Measurements from ENCODE around the gene APOE. TPM values are rescaled to one million over a fixed set of nuclear protein-coding genes. Genes with fewer than 3 reads are reported as not detected.
"Not testable (repeated sequence)": the region's sequence is repeated elsewhere in the genome, so short reads cannot be mapped to it uniquely, and the experiment has no call there.

Gene APOE
- total RNA-seq, 1 donor from 2014 or later, result 77.0 TPM

GRCh38 chr19:44908074-44908835 lies 2.7 kb downstream of the APOE start:
- no peak for FAIRE-seq
- no peak for DNase-seq (ENCODE audit: low spot score in 2 of 2)

- FAIRE-seq (no peak), DNase-seq (ENCODE audit: low spot score in 2 of 2) (no peak)
Observed at GRCh38 chr19:44908836-44909261, 3.3 kb downstream of the APOE start.

DNA sequence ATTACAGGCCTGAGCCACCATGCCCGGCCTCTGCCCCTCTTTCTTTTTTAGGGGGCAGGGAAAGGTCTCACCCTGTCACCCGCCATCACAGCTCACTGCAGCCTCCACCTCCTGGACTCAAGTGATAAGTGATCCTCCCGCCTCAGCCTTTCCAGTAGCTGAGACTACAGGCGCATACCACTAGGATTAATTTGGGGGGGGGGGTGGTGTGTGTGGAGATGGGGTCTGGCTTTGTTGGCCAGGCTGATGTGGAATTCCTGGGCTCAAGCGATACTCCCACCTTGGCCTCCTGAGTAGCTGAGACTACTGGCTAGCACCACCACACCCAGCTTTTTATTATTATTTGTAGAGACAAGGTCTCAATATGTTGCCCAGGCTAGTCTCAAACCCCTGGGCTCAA lies 4.2 kb downstream of the APOE start:
- DNase-seq (ENCODE audit: low spot score in 2 of 2), result no peak
- no peak for FAIRE-seq

GRCh38 chr19:44911896-44912295 lies 6.3 kb downstream of the APOE start:
- FAIRE-seq; DNase-seq (ENCODE audit: low spot score in 2 of 2): not testable (repeated sequence)

GRCh38 chr19:44912854-44913253 lies 7.3 kb downstream of the APOE start:
- no peak for FAIRE-seq

DNA sequence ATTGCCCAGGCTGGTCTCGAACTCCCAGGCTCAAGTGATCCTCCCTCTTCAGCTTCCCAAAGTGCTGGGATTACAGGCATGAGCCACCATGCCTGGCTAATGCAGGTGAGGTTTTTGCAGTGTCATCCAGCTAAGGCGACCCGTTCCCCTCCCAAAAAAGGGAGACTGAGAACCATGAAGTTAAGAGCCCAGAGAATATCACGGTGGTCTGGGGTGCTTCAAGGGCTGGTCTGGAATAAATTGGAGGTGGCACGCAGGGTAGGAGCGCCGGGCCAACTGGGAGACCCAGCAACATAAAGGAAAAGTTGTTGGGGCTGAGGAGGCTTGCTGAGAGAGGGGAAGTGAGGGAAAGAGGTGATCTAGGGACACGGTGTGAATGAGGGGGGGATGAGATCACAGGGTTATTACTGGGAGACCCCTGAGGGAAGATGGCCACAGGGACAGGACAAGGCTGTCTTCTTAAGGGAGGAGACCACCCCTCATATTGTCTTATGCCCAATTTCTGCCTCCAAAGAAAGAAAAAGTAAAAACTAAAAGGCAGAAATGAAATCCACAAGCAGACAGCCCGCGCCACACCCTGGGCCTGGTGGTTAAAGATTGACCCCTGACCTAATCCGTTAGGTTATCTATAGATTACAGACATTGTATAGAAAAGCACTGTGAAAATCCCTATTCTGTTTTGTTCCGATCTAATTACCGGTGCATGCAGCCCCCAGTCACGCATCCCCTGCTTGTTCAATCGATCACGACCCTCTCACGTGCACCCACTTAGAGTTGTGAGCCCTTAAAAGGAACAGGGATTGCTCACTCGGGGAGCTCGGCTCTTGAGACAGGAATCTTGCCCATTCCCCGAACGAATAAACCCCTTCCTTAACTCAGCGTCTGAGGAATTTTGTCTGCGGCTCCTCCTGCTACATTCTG lies 8.2 kb downstream of the APOE start:
- DNase-seq (ENCODE audit: low spot score in 2 of 2); FAIRE-seq: not testable (repeated sequence)

More at GRCh38 chr19:44912854-44913253, 7.3 kb downstream of the APOE start:
- DNase-seq (ENCODE audit: low spot score in 2 of 2), result peak; percentile 58 to 75

DNA sequence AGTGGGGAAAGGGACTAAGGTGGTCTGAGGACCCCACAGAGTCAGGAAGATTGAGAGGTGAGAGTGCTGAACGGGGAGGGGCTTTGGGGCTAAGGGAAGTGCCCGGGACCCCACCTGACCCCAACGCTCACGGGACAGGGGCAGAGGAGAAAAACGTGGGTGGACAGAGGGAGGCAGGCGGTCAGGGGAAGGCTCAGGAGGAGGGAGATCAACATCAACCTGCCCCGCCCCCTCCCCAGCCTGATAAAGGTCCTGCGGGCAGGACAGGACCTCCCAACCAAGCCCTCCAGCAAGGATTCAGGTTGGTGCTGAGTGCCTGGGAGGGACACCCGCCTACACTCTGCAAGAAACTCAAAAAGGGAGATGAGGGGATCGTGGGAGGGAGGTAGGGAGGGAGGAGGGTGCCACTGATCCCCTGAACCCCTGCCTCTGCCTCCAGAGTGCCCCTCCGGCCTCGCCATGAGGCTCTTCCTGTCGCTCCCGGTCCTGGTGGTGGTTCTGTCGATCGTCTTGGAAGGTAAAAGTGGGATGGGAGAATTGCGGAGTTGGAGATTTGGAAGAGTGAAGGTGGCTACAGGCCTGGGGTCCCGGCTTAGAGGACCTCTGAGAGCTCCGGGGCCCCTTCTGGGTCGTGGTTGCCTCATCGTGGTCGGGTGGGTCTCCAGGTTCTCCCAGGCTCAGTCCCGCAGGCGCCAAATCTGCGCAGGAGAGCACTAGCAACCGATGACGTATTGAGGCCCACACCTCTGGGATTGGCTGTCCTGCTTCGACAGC lies 9.0 kb downstream of the APOE start, which contains the start of gene APOC1:
Gene APOC1, plus strand, starts transcription at position 176 of the 774 bp plus-strand sequence. Its CDS starts 284 bp downstream, at position 460.
- not testable (repeated sequence) for FAIRE-seq
- peak; percentile 79 to 94 for DNase-seq (ENCODE audit: low spot score in 2 of 2)

GRCh38 chr19:44924243-44924725 lies 18.7 kb downstream of the APOE start:
- DNase-seq (ENCODE audit: low spot score in 2 of 2), result no peak
- FAIRE-seq, result no peak

DNA sequence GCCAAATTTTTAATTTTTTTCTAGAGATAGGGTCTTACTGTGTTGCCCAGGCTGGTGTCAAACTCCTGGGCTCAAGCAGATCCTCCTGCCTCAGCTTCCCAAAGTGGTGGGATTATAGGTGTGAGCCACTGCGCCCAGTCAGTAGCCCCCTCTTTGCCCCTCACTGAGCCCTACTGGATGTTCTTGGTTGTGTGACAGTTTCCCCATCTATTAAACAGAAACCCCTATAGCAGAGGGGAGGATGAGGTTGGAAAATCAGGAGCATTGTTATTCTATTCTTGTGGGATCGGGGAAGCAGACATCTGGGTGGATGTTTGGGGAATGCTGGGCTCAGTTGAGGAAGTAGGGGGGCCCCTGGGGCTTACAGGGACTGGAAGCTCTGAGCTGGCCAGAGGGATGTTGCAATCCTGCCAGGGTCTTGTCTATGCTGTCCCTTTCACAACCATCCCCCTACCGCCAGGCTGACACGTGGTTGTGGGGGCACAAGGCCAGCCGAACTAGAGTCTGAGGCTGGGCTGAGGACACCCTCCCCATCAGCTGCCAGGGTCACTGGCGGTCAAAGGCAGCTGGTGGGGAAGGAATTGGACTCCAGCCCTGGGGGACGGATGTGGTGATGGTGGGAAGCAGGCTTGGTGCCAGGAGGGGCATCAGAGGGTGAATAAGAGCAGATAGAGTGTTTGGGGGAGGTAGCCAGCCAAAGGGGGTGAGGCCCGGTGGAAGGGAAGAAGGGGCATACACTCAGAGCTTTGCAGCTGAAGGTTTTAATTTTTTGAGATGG lies 19.7 kb downstream of the APOE start:
- DNase-seq (ENCODE audit: low spot score in 2 of 2) (peak; percentile 66 to 76), FAIRE-seq (no peak)

- not testable (repeated sequence) for FAIRE-seq; DNase-seq (ENCODE audit: low spot score in 2 of 2)
Observed at GRCh38 chr19:44926245-44927077, 20.9 kb downstream of the APOE start.

GRCh38 chr19:44927746-44928145 lies 22.1 kb downstream of the APOE start:
- FAIRE-seq (no peak), DNase-seq (ENCODE audit: low spot score in 2 of 2) (no peak)

- DNase-seq (ENCODE audit: low spot score in 2 of 2) (no peak), FAIRE-seq (no peak)
Observed at GRCh38 chr19:44930088-44930487, 24.5 kb downstream of the APOE start.

DNA sequence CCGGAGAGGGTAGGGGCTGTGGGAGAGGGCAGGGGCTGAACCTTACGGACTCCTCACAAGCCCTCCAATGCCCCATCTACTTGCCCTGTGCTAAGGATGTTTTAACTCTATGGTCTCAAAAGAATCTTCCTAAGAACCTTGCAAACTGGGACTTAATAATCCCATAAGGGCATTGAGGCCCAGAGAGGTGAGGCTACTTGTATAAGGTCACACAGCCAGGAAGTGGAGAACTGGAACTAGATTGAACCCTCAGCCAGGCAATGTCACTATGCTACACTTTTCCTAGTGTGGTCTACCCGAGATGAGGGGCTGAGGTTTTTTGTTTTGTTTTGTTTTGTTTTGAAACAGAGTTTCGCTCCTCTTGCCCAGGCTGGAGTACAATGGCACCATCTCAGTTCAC lies 25.9 kb downstream of the APOE start:
- DNase-seq (ENCODE audit: low spot score in 2 of 2) (no peak), FAIRE-seq (no peak)

DNA sequence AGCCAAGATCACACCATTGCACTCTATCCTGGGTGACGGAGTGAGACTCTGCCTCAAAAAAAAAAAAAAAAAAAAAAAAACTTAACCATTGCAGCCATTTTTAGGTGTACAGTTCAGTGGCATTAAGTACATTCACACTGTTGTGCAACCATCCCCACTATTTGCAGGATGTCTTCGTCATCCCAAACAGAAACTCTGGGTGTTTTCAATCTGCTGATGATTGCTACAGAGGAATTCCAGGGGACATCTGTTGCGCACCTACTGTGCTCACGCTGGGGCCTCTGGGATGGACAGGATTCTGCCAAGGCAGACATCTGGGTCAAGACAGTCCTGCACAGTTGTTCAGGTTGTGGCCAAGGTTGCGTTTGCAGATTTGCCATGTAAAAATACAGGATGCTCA lies 34.1 kb downstream of the APOE start:
- FAIRE-seq (no peak), DNase-seq (ENCODE audit: low spot score in 2 of 2) (no peak)

GRCh38 chr19:44942067-44942571 lies 36.5 kb downstream of the APOE start, which contains the start of gene APOC4:
APOC4 (plus strand) TSS chr19:44942237; CDS start chr19:44942278, 41 bp downstream.
- DNase-seq (ENCODE audit: low spot score in 2 of 2) (no peak), FAIRE-seq (no peak)

DNA sequence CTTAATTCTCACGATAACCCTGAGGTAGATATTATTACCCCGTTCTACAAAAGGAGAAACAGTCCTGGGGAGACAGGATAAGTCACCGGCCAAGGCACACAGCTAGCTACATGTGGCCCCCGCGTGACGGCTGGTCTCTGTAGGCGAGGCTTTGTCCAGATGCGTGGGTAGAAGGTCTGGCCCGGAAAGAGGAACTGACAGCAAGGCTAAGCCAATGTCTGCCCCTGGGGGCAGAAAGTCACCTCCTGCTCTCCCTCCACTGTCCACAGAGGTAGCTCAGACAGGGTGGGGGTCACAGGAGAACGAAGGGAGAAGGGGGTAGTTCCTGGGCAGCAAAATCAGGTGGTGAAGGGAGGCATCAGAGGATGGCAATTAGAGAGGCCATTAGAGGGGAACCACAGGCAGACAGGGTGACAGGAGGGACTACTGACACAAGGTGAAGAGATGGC lies 38.2 kb downstream of the APOE start:
- no peak for DNase-seq (ENCODE audit: low spot score in 2 of 2)
- FAIRE-seq, result no peak

DNA sequence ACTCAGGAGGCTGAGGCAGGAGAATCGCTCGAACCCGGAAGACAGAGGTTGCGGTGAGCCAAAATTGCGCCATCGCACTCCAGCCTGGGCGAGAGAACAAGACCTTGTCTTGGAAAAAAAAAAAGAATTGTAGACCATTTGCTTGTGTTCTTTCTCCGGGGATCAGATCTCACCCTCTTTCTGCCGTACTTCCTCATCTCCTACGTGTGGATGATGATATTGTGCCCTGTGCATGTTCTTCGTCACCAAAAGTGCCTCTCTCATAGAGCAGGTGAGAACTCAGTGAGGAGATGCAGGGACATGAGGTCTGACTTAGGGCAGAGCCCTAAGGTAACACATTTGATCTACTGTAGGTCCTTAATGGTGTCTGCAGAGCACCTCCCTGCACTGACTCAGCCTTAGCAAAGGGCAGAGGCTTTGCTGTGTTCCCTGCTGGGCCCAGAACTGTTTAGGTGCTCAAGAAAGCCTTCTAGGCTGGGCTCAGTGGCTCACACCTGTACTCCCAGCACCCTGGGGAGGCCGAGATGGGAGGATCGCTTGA lies 41.5 kb downstream of the APOE start:
- DNase-seq (ENCODE audit: low spot score in 2 of 2) (no peak), FAIRE-seq (no peak)

DNA sequence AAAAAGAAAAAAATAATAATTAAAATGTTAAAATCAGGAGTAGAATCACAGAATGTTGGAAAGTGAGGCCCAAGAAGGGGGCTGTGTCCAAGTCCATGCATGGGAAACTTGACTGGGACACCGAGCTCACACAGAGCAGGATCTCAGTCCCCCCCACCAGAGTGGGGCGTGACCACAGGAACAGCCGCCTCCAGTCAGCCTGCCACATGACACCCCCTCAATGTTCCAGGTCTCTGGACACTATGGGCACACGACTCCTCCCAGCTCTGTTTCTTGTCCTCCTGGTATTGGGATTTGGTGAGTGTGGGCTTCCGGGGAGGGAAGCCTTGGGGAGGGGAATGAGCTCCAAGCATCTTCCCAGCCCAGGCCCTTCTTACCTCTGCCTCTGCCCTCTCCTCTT lies 42.6 kb downstream of the APOE start:
- FAIRE-seq (no peak), DNase-seq (ENCODE audit: low spot score in 2 of 2) (no peak)

All from frontal cortex (tissue), 4 donors.